Activated CD4-positive, alpha-beta T cell treated with anti-CD3 and anti-CD28 coated beads for 1 hour (primary cell): ENCODE measurements around the gene AHR.

Experiments
- DNase-seq: peaks from one replicate; pipeline ENCODE4 v3.0.0-alpha.2; 2020

Gene AHR

DNA sequence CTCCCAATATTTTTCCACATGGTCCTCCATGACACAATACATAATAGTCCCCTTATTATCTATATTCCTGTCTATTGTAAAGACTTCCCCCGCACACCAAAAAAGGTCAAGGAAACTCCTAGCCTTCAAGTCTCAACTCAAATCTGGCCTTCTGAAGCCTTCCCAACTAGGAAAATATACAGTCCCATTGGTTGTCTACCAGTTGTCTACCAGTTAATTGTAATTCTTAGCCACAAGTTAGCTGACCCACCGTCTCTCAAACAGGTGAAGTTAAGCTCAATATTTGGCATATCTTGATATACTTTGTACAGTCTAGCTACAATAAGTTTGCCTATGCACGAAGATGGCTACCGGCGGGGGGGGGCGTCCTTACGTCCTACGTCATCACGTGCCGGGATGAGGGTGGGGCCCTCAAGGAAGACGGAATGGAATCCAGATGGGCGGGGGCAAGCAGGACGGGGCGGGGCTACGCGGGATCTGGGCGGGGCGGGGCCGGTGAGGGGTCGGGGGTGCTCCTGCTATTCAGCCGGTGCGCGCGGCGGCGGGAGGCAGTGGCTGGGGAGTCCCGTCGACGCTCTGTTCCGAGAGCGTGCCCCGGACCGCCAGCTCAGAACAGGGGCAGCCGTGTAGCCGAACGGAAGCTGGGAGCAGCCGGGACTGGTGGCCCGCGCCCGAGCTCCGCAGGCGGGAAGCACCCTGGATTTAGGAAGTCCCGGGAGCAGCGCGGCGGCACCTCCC lies at the start of gene AHR:
AHR (plus strand) TSS at position 551 of the 738 bp plus-strand sequence. CDS start 613 bp downstream, outside the sequence.
- peak; percentile 79 for DNase-seq

DNA sequence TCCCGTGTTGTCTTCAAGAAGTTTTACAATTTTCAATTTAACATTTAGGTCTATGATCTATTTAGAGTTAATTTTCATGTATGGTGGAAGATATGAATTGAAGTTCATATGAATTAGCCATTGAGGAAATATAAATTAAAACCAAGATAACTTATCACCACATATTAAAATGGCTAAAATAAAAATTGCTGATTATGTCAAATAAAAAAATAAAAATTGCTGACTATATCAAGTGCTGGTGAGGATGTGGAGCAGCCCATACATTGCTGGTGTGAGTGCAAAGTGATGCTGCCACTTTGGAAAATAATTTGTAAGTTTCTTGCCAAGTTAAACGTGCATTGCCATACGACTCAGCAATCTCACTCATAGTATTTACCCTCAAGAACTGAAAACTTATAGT lies 44.6 kb upstream of the AHR start:
- DNase-seq, result no peak

DNA sequence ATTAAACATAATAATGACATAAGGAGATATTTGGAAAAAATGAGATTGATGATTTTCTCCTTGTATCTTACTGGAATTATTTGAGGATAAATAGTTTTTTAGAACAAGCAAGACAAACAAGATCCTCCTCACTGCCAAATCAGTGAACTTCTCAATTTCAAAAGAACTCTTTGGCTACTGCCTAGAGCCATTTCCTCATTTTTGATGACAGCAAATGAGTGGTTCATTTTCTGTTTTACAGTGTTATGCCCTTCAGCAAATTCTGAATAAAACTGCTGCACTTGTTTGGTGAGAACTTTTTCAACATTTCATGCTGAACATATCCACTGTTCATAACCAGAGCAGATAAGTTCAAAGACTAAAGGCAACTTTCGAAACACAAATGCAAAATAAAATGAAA lies 42.5 kb upstream of the AHR start:
- DNase-seq, result no peak

DNA sequence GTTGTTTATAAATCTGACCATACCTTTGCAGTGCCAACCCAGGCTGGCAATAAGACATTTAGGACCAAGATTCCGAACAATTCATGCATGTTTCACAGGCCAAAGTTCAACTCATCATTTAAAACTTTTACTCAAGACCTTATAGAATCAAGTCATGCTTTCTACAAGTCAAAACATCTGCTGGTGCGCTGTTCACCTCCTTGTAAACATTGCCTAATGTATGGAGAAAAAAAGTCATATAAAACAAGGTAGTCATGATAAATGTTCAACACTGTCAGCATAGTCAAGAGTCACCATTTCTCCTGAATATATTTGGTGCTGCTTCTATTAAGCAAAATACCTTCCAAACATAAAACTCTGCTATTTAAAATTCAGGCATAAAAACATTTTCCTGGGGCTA lies 42.1 kb upstream of the AHR start:
- no peak for DNase-seq

DNA sequence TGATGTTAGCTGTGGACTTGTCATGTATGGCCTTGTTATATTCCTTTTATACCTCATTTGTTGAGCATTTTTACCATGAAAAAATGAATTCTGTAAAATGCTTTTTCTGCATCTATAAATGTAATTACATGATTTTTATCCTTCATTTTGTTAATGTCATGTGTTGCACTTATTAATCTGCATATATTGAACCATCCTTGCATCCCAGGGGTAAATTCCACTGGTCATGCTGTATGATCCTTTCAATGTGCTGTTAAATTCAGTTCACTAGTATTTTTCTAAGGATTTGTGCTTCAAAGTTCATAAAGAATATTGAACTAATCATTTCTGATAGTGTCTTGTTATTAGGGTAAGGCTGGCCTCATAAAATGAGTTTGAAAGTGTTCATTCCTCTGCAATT lies 31.9 kb upstream of the AHR start:
- DNase-seq, result no peak

DNA sequence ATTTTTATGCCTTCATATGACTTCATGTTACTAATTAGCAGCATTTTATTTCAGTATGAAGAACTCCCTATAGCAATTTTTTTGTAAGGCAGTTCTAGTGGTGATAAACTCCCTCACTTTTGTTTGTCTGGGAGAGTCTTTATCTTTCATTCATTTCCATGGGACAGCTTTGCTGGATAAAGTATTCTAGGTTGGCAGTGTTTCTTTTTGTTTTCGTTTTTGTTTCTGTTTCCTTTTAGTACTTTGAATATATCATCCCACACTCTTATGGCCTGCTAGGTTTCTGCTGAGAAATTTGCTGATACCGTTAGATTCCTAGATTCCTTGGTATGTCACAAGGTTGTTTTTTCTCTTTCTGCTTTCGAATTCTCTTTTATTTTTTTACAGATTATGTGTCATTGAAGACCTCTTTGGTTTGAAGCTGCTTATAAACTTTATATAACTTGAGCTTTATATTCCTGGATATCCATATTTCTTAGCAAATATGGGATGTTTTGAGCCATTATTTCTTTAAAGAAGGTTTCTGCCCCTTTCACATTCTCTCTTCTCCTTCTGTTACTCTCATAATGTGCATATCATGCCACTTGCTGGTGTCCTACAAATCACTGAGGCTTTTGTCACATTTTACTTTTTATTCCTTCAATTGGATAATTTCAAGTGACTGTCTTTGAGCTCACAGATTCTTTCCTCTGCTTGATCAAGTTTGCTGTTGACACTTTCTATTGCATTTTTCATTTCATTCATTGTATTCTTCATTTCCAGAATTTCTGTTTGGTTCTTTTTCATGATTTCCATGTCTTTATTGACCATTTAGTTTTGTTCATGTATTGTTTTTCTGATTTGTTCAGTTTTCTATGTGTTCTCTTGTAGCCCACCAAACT lies 28.9 kb upstream of the AHR start:
- DNase-seq, result no peak

DNA sequence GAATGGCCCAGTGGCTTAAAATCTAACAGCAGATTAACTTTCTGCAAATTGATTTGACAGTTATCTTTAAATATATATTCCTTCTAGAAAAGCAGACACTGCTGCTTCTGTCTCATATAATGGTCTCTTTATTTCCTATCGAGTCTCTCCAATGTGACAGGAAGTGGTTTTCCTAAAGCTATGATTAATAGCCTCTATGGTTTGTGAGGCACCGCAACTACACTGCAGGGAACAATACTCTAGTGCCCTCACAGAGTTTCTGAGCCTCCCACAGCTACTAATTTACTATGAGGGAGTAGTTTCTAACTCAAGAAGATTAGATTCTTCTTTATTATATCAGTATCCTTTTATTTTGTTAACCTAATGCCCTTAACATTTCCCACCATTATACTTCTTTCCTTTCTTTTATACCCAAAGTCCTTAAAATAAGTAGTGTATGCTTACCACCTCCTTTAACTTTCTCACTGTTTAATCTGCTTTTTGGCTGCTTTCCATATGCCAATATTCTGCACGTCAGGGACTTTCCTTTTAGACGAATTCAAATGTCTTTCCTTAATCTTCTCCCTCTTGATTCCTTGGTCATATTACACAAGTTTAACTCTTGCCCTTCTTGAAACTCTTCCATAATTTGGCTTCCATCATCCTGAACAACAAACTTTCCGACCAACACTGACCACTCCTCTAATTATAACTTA lies 23.8 kb upstream of the AHR start:
- DNase-seq, result no peak

DNA sequence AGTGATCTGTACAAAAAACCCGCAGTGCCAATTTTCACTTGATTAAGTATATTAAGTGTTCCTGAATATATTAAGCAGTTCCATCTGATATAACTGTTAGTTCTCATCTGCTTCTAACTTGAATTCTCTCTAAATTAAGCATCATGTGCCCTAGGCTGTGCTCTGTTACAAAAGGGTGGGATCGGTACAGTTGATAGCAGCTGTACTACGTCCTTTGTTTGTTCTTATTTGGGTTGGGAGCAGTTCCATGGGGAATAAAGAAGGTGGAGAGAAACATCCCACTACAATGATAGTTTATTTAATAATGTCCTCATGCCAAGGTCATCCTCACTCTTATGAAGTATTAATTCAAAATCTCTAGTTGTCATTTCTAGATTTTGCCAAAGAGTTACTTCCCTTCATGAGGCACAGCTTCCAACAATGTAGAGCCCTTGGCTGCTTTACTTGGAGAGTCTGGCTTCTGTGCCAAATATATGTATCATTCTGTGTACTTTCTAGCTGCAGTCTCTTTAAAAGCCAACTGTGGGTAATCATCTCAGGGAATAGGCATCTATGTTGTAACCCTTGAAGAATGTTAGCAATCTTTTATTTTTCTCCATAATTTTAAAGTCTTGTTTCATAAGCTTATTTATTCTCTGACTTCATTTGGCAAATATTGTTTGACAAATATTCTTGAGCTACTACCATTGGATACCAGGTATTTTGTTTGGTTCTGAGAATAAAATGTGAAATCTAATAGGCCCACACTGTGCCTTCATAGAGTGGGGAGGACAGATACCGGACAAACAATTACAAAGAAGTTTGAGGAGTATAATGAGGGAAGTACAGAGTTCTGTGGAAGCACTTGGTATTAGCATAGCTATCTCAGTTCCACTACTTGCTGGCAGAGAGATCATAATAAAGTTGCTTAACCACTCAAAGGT lies 22.4 kb upstream of the AHR start:
- no peak for DNase-seq

DNA sequence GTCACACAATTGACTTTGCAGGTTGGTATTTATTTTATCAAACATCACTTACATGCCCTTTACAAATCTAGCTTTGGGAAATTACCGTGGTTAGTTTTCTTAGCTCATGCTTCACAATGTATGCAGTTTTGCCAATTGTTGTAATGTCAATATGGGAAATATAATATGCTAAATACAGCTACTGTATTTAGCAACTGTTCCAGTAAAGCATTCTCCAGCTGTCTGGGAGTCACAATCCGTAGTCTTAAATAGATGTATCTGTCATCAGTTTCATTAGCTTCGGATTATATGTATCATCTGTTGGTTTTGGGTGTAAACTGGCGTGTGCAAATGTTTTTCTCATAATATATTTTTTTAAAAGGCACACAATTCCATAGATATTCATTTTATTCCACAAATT lies 19.4 kb upstream of the AHR start:
- DNase-seq, result no peak

DNA sequence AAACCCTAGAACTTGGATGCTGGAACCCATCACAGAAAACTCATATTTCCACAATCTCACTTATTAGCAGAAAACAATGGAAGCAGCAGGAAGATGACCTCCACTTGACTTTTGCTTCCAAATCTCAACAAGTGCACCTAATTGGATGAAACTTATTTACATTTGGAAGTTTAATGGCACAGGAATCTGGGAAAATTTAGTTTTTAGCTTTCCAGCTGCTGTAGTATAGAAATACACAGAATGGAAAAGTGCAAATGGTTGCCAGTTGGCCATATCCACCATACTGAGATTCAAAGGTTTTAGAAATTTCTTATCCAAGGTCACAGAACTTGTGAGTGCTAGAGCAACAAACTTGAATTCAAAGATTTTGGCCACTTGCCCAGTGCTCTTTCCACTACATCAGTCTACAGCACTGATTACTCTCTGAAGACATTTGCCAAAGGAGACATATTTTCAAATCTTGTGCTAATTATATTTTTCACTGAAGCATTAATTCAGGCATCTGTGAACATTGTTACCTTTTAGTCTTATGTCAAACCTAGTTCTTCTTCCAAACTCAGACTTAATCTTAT lies 9.3 kb upstream of the AHR start:
- no peak for DNase-seq

DNA sequence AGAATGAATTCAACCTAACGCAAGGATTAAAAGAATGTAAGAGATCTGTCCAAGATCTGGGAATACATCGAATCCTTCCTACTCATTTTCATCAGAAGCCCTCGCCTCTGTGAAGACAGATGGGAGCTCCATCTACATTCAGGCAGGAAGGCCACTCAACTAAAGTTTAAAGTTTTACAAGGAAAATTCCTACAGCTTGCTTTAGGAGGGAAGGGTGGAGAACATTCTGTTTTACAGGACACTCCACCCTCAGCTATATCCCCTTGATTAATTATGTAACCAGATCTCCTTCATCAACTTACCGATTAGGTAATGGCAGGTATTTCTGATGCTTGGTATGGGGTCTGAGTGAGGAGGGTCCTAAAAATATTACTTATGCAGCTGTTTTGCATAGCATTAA lies 5.6 kb upstream of the AHR start:
- DNase-seq, result no peak

DNA sequence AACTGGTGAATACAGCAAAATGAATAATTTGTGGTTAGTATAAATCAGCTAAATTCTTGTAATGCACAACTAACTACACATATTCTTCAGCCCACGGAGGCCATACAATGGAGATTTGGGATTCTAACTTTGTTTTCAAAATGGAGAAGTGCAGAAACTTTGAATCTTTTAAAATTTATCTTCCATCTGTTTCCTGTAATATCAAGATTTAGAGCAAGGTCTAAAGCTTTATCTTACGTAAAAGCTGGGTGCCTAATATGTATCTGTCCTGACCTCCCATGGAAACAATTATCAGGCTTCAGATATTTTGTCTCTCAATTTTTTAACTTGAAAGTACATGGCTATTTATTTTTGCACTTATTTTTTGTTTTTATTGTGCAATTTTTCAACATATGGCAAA lies 5.0 kb upstream of the AHR start:
- DNase-seq, result no peak

DNA sequence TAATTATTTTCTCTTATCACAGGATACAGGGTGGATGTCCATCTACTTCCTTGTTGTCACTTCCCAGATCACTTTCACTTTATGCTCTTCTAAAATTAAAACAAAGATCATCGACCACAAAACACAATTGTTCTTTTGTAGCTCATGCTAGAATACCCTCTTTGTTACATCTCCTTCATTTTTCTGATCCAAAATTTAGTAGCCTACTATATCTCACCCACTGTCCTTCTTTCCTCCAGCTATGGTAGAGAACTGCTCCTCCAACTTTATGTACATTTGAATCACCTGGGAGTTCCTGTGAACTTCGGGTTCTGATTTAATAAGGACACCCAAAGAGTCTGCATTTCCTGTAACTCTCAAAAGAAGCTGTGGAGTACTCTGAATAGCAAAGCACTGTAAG lies 1.2 kb upstream of the AHR start:
- DNase-seq, result no peak

DNA sequence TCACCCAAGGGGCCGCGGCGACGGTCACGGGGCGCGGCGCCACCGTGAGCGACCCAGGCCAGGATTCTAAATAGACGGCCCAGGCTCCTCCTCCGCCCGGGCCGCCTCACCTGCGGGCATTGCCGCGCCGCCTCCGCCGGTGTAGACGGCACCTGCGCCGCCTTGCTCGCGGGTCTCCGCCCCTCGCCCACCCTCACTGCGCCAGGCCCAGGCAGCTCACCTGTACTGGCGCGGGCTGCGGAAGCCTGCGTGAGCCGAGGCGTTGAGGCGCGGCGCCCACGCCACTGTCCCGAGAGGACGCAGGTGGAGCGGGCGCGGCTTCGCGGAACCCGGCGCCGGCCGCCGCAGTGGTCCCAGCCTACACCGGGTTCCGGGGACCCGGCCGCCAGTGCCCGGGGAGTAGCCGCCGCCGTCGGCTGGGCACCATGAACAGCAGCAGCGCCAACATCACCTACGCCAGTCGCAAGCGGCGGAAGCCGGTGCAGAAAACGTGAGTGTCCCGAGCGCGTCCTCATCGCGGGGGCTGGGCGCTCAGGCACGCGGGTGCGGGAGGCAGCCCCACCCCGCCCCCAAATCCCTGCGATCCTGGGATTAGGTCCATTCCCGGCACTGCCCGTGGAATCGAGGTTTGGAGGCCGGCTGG lies 509 bp downstream of the AHR start:
- peak; percentile 43 for DNase-seq

DNA sequence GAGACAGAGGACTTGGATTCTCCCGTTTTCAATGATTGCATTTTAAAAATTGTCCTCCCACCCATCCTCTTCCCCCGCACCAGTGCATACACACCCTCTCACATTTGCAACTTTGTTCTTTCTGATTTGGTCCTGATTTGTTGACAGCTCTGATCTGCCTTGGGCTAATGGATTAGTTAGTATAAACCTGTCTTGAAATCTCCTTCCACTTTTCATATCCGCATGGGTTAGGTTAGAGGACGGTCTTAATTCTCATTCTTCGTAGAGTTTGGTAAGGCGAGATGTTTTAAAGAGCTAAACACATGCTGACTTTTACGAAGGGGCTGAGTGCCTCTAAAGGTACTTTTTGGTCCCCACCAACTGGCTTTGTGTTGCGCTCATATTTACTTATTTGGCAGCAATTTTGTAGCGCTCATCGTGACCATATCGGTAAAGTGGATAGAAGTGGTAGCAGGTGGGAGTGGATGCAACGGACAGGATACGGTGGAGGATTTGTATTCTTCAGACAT lies 1.1 kb downstream of the AHR start:
- no peak for DNase-seq

DNA sequence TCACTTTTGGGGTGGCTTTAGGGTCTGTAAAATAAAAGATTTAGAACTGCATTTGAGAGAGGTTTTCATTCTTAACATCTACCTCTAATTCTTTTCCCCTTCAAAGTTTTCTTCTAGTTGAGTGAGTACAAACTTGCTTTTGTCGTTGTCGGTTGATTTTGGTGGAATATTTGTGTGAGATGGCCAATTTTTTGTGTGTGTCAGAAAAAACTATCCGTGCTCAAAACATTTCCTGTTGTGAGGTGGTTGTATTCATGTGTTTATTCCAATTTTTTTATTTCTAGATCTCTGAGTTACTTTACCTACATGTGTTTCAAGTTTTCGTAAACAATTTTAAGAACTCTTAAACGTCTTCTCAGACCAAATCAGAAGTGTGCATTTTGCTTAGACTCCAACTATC lies 1.6 kb downstream of the AHR start:
- no peak for DNase-seq

DNA sequence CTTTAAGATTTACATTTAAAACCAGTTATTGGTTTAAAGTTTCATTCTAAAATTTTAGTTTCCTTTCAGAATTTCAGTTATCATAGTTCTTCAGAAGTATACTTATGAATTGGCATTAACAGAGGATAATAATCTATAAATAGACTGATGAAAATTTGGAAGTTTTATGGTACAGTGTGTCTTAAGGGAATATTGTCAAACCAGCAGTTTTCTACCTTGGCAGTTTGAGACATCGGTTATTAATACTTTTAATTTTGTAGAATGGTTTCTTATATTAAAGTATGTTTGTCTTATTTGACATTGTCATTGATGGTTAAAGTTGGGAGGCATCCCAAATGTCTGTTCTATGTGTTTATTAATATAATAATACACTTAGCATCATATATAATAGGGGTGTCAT lies 2.0 kb downstream of the AHR start:
- DNase-seq, result no peak

DNA sequence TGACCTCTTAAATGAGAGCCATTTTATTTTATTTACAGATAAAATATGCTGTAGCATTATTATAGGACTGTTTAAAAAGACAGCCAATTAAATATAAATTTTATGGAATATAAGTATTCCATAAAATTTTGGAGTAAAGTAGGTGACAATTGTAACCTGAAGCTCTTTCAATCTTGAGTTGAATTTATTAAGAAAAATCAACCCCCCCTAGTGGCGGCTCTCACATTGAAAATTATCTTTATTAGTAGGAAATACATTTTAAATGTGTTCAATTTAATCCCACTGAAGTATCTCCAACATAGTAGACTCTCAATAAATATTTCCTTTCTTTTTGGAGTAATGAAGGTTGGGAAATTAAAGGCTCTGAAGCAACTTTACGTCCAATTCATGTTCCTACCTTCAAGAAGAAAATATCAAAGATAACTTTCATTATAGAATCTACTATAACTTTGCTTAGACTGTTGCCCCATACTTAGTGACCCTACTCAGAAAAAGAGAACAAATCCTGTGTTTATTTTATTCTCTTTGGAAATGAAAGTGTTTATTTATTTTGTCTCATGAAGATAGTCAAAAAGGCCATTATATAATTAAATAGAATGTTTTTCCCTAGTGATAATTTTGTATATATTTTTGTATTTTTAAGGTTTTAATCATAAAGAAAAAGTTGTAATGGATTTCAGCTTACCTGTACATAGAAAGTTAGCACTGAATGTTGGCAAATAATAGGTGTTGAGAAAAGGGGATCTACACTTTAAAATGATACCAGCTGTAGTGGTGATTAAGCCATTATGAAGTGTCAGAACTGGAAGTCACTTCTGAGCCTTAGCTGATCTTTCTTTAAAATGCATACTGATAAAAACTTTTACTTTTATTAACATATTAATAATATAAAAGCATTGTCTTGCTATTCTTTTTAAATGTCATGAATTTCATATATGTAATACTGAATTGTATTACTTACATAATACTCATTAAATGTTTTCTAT lies 3.3 kb downstream of the AHR start:
- DNase-seq, result no peak

DNA sequence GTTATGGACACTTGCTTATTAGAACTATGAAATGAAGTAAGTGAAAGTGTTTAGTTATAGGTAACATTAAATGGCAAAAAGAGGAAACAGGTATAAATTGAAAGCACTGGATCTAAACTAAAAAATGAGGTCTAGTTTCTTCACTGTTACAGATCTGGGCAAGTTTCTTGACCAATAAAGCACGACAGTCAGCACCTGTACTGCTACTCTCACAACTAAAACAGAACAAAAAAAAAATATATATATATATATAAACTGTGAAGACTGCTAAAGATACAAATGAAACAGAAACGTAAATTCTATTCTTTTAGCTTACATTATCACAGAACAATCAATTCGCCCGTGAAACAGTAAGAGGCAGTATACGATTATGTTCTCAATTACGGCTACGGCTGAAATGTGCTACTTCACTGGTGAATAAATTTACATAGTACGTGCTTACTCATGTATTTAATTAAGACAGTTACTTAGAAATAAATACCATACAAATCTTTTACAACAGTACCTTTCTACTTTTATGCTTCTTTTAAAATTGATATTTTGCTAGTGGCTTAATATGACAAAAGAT lies 4.2 kb downstream of the AHR start:
- no peak for DNase-seq

DNA sequence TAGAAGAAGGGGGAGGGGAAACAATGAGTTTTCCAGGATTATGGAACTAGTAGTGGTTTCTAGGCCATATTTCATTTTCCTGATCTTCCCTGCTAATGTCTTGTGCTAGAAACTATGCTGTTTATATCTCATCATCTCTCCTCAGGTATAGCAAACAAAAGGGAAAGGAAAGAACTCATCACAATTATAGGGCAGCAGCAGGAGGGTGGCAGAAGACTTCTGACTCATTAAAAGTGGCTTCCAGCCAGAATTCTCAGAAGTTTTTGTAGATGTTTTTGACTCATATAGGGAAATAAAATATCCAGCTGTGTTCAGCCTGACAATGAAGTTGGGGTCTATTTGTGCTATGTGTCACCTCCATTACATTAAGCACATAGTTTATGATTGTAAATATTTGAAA lies 6.5 kb downstream of the AHR start:
- DNase-seq, result no peak
